Hepatocyte (in vitro differentiated cells): ENCODE data around the gene ISY1. TPM values are rescaled to one million over a fixed set of nuclear protein-coding genes. Genes with fewer than 3 reads are reported as not detected.

Experiments used
- DNase-seq: peaks from one replicate; pipeline ENCODE4 v3.0.0-alpha.2; 2016; ENCODE audit warnings: low spot score
- H2AFZ ChIP-seq: fragments of 200-600 bp; sonication (generic); 2 replicates; pipeline ENCODE4 v1.6.0; 2016; ENCODE audit warnings: antibody characterized with exemption, mild to moderate bottlenecking
- H3K27ac ChIP-seq: fragments of 200-600 bp; sonication (generic); 2 replicates; pipeline ENCODE4 v1.5.1; 2016; ENCODE audit warnings: mild to moderate bottlenecking
- H3K27me3 ChIP-seq: fragments of 200-600 bp; sonication (generic); 2 replicates; pipeline ENCODE4 v1.6.1; 2016
- H3K36me3 ChIP-seq: fragments of 200-600 bp; sonication (generic); replicated peaks from 2 replicates; pipeline ENCODE4 v1.5.1; 2016; ENCODE audit warnings: low read depth; ENCODE audit not compliant: insufficient read depth
- H3K4me1 ChIP-seq: fragments of 200-600 bp; sonication (generic); 2 replicates; pipeline ENCODE4 v1.5.1; 2016; ENCODE audit warnings: mild to moderate bottlenecking, moderate library complexity; ENCODE audit not compliant: insufficient read depth
- H3K4me2 ChIP-seq: fragments of 200-600 bp; sonication (generic); 2 replicates; pipeline ENCODE4 v1.6.0; 2016
- H3K4me3 ChIP-seq: fragments of 200-600 bp; sonication (generic); 2 replicates; pipeline ENCODE4 v1.5.1; 2016; ENCODE audit warnings: mild to moderate bottlenecking
- H3K79me2 ChIP-seq: fragments of 200-600 bp; sonication (generic); 2 replicates; pipeline ENCODE4 v1.6.0; 2017; ENCODE audit warnings: mild to moderate bottlenecking
- H3K9me2 ChIP-seq: fragments of 200-600 bp; sonication (generic); replicated peaks from 2 replicates; pipeline ENCODE4 v1.6.0; 2017; ENCODE audit warnings: mild to moderate bottlenecking; ENCODE audit not compliant: insufficient read depth
- H3K9me3 ChIP-seq: fragments of 200-600 bp; sonication (generic); 2 replicates; pipeline ENCODE4 v1.5.1; 2016; ENCODE audit warnings: low read depth, mild to moderate bottlenecking
- H4K20me1 ChIP-seq: fragments of 200-600 bp; sonication (generic); 2 replicates; pipeline ENCODE4 v1.6.0; 2016; ENCODE audit warnings: mild to moderate bottlenecking; ENCODE audit not compliant: insufficient read depth, poor library complexity, severe bottlenecking
- CTCF ChIP-seq: fragments of 200-600 bp; sonication (generic); IDR thresholded peaks from 2 replicates; pipeline ENCODE4 v1.5.1; 2016; ENCODE audit warnings: antibody characterized with exemption, mild to moderate bottlenecking; ENCODE audit not compliant: poor library complexity
- EZH2 ChIP-seq: fragments of 200-600 bp; sonication (generic); IDR thresholded peaks from 2 replicates; pipeline ENCODE4 v1.6.1; 2016; ENCODE audit warnings: antibody characterized with exemption, mild to moderate bottlenecking, borderline replicate concordance
- EZH2phosphoT487 ChIP-seq: fragments of 200-600 bp; sonication (generic); IDR thresholded peaks from one replicate; pipeline ENCODE4 v1.6.1; 2018; ENCODE audit warnings: antibody characterized with exemption, mild to moderate bottlenecking, low read depth, moderate library complexity; ENCODE audit not compliant: unreplicated experiment, severe bottlenecking
- WGBS: methylation state at CpG from one replicate; pipeline ENCODE4 v1.1.6; 2016; ENCODE audit warnings: low lambda C conversion rate; ENCODE audit errors: missing lambda C conversion rate; 5-methylcytosine and 5-hydroxymethylcytosine counted together
- polyA plus RNA-seq: library from polyadenylated mRNA; unstranded; fragments of >200 nt; fragmentation: Nextera tagmentation; extraction: Ambion mirVana; gene quantifications from 2 replicates; pipeline ENCODE4 v1.2.1, GENCODE V29; 2016
- total RNA-seq: library from RNA; depleted of rRNA; stranded (reverse); fragments of >200 nt; gene quantifications from 2 replicates; pipeline ENCODE4 v1.2.3, GENCODE V29; 2014

ISY1 gene
- total and polyA plus RNA-seq, 2 experiments from 2014 or later = 20.1 to 35.8 TPM

- WGBS = 92% methylated on average over 6 of the region's 6 CpGs
- Histone ChIP-seq H3K4me2 (no peak overlapping the region), H3K4me1 (no peaks in the 10 kb centered on the region), H4K20me1 (peaks cover 58% of the 10 kb centered on the region), H3K4me3 (no peak overlapping the region), H3K9me2 (no peaks in the 10 kb centered on the region), H3K79me2 (peaks cover 78% of the 10 kb centered on the region), H3K27ac (no peak overlapping the region), H3K27me3 (no peaks in the 10 kb centered on the region), H3K36me3 (no peaks in the 10 kb centered on the region), H3K9me3 (no peaks in the 10 kb centered on the region), H2AFZ (no peak overlapping the region)
- no peak for DNase-seq
- TF ChIP-seq EZH2 (no peak), EZH2phosphoT487 (no peak), CTCF (no peak)
Observed at GRCh38 chr3:129104051-129104450, 56.8 kb downstream of the ISY1 start.

- no peaks in the 10 kb centered on the region for H3K4me1 ChIP-seq
- no peak overlapping the region for H3K4me2 ChIP-seq
- TF ChIP-seq EZH2 (no peak), EZH2phosphoT487 (no peak), CTCF (no peak)
- no peak overlapping the region for H3K4me3 ChIP-seq
- H2AFZ ChIP-seq = no peak overlapping the region
- no peaks in the 10 kb centered on the region for H3K9me3 ChIP-seq
- peaks cover 79% of the 10 kb centered on the region for H3K79me2 ChIP-seq
- H3K36me3 ChIP-seq = no peaks in the 10 kb centered on the region
- no peak overlapping the region for H3K27ac ChIP-seq
- DNase-seq = no peak
- WGBS = 85% methylated on average over 7 of the region's 7 CpGs
- H3K27me3 ChIP-seq = no peaks in the 10 kb centered on the region
- H3K9me2 ChIP-seq = no peaks in the 10 kb centered on the region
- peaks cover 53% of the 10 kb centered on the region for H4K20me1 ChIP-seq
Observed at GRCh38 chr3:129103296-129103695, 57.6 kb downstream of the ISY1 start.

GRCh38 chr3:129101370-129102138, 59.3 kb downstream of the ISY1 start:
- H3K79me2 ChIP-seq = peaks cover 90% of the 10 kb centered on the region
- H4K20me1 ChIP-seq = peaks cover 53% of the 10 kb centered on the region

More at GRCh38 chr3:129101370-129102138, 59.3 kb downstream of the ISY1 start:
- no peak for TF ChIP-seq CTCF
- no peak for TF ChIP-seq EZH2phosphoT487
- TF ChIP-seq EZH2 = no peak
- H3K9me3 ChIP-seq = no peaks in the 10 kb centered on the region
- no peak for DNase-seq
- no peak overlapping the region for H3K4me3 ChIP-seq
- no peak overlapping the region for H3K27ac ChIP-seq
- H3K9me2 ChIP-seq = no peaks in the 10 kb centered on the region
- H2AFZ ChIP-seq = no peak overlapping the region
- H3K36me3 ChIP-seq = no peaks in the 10 kb centered on the region
- H3K4me2 ChIP-seq = no peak overlapping the region
- WGBS = 85% methylated on average over 12 of the region's 12 CpGs
- no peaks in the 10 kb centered on the region for H3K4me1 ChIP-seq
- no peaks in the 10 kb centered on the region for H3K27me3 ChIP-seq
